Mesenteric fat pad (tissue), 1 donor: ENCODE data around the gene TBC1D16. TPM values are rescaled to one million over a fixed set of nuclear protein-coding genes. Genes with fewer than 3 reads are reported as not detected.

Experiments used
- DNase-seq: peaks from one replicate; pipeline ENCODE4 v3.0.0-alpha.2; 2020; ENCODE audit warnings: low spot score
- total RNA-seq: library from RNA; stranded (reverse); fragmentation: NEBNext Ultra II Directional; extraction: Animal tissue kit (Norgen Biotek cat#: 25700); gene quantifications from one replicate; pipeline ENCODE4 v1.2.1, GENCODE V29; 2021
- donor health status: DM: yes; HTN: yes; CAD: no.

TBC1D16 gene
- total RNA-seq, 1 donor from 2014 or later = 111 TPM

DNA sequence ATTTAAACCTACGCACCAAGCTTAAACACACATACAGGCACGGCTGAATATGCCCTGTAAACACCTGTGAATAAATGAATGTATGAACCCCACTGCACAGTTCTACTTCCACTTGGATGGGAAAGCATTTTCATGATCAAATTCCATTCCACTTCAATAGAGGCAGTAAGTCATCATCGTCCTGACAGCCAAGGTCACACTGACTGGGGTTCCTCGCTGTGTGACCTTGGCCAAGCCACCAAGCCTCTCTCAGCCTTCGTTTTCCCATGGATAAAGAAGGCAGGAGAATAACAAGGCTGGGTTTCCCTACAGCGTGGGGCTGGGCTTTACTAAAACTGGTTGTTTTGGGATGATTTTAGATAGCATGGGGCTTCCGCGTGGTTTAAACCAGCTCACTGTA, 82.8 kb downstream of the TBC1D16 start:
- DNase-seq = peak; percentile 35

DNA sequence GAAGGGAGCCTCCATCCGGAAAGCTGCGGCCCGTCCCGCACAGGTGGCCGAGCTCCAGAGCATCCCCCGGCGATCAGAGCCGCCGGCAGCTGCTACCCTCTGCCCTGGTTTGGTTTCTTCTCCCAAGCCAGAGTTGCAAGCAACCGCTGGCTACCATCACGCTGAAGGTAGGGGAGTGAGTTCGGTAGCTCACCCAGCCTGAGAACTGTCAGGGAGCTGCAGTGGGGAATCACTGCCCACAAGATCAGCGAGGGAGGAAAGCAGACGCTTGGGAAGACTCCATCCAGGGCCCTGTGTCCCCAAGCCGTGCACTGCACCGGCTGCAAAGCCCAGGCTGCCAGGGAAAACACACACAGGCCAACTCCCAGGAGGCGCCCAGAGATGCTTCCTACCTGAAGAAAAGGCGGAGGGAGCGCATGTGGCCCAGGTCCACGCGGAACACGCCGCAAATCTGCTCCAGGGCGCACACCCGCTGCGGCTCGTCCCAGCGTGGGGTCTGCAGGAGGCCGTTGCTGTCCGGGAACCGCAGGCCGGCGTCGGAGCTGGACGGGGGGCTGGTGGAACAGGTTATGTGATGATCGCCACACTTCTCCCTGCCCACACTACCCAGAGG, 83.3 kb downstream of the TBC1D16 start:
- peak; percentile 87 for DNase-seq

DNA sequence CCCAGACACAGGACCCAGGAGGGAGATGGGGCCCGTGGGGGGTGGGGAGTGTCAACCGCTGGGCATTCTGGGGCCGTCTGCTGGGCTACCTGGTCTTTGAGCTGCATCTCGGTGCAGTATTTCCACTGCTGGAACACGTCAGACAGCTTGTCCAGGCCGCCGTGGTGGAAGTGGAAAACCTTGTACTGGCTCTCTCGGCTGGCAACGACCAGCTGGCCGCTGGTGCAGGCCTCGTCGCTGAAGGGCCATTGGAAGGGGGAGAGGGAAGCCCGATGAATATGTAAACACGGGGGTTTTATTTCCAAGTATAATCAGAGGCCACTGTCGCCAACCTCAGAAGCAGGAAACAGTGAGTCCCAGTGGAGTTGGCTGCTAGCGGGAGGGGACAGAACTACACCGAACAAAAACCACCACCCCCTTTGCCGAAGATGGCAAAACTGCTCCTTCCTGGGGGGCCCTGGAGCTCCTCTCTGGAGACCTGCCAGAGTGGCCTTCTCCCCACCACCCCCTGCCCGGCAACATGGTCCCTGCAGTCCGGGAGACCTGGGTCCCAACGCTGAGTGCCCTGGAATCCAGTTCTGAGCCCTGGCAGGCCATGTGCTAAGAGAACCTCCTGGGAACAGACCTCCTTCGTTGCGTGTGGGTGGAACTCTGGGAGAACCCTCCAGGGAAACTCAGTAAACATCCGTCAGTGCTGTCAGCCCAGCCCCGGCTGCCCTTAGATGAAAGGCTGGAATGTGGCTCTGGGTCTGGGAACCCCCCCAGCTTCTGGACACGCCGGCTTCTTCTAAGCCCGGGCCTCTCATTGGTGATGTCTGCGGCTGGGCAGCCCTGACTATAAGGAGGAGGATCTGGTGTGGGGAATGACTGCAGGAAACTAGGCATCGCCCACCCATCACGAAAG, 84.1 kb downstream of the TBC1D16 start:
- peak; percentile 87 for DNase-seq

DNA sequence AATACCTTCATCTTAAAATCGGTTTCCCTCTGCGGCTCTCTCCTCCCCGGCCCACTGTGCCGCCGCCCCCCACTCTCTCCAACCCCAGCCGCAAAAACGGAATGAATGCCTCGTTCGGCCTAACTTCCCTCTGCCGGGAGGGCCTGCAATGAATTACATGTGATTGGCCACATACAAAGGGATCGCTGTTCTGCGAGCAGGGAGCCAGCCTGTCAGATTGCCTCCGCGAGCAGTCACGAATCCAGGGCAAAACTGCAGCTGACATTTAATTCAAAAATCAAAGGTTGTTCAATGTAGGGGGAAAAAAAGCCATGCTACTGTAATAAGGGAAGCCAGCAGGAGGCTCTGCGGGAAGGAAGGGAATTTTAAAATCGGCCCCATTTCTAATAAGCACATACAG, 84.9 kb downstream of the TBC1D16 start:
- peak; percentile 71 for DNase-seq

DNA sequence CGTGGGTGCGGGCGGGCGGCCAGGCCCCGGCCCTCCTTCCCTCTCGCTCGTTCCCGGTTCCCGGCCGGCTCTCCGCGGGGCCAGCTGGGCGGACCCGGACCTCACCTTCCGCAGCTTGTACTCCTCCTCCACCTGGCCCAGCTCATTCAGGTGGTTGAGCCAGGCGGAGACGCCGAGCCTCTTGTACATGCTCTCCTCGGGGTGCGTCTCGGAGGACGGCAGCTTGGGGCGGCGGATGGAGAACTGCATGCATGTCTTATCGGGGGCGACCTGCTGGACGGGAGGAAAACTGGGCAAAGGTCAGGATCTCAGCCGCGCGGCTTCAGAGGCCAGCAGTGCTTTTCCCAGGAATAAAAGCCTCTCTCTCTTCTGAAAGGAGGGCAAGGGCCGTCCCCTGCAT, 85.4 kb downstream of the TBC1D16 start:
- DNase-seq = peak; percentile 84

DNA sequence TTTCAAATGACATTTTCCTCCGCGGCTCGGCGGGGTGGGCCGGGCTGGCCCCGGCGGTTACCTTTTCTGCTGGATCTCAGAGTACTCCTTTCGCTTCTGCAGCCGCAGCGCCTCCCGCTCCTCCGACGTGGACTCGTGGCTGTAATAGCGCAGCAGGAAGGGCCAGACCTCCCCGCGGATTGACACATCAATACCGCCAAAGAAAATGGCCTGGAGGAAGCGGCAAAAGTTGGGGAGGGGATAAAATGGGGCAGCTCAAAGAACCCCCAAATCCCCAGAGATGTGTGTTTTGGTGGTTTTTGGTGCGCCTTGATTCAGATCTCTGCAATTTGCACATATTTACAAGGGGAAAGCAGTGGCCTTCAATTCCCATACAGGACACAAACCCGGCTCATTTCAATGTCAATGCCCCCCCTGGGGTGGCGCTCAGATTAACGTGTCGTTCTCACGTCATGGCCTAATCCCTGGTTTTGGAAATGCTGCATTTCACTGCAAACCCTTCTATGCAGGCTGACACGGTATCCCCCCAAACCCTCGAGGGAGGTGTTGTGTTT, 85.9 kb downstream of the TBC1D16 start:
- peak; percentile 30 for DNase-seq

DNA sequence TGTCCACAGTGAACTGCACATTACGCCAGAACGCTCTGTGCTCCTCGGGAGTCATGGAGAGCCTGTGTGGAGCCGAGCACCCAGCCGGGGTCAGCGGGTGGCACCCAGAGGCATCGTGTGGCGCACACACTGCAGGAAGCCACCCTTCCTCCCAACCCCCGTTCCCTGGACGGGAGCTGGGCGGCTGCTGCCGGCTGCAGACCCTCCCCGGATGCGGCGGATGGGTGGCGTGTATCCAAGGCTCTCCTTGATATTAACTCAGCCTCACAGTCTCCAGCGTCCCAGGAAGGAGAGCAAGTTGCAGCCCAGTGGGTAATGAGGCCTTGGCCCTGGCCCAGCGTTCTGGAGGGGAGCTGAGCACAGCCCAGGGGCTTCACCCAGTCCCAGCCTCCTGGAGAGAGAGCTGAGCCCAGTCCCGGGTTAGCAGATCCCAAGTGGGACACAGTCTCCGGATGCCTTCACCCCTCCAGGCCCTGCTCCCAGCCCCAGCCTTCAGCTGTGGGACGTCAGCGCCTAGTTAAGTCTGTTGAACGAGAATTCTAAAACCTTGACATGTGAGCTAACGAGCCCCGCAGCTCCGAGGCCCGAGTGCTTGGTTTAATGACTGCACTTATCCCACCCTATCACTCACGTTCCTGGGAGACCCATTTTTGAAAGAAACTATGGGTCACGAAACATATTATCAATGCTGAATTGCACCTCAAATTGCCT, 86.6 kb downstream of the TBC1D16 start:
- peak; percentile 83 for DNase-seq

DNA sequence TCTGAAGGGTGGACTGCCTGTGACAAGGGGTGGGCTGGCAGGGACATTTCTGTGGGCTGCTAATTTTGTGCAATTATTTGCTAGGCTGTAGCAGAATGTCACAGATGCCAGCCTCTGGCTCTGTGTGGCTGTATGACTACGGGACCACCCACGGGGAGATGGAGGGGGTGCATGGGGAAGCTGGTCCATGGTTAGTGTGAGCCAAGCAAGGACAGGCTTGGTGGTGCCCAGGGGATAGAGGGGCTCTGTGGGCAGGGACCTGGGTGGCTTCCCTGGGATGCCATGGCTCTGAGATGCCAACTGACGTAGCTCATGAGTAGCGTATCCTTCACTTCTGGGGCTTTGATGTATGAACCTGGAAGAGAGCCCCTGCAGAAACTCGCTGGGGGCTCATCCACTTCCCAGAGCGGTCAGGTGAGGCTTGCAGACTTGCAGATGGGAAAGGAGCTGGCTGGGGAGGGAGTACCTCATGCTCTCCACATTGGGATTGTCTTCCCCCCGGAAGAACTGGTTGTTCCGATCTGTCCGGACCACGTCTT, 87.2 kb downstream of the TBC1D16 start:
- peak; percentile 30 for DNase-seq

DNA sequence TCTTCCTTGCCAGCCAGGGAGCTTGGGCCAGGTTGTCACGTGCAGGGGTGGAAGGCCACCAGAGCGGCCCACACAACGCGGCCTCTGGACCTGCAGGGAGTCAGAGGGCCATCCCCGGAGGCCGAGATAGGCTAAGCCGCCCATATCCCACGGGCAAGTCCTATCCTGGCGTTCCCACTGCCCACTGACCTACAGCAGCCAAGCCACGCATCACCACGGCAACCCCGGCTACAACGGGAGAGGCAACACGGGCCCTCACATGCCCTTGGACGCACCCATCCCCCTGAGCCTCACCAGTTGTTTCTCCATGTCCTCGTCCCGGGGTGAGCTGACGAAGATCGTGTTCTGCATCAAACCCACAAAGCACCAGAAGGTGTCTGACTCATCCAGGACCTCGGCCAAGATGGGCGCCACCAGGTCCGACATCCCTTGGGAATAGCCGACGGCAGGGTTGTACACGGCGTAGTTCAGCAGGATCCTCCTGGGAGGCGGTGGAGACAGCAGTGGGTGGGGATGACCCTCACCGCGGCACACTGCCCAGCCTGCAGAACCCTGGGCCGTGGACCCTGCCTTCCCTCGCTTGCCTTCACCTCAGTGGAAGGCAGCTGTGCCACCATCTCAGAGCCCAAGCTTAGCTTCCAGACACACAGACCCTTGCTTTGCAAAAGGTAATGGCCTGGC, 88.2 kb downstream of the TBC1D16 start:
- DNase-seq = peak; percentile 77

DNA sequence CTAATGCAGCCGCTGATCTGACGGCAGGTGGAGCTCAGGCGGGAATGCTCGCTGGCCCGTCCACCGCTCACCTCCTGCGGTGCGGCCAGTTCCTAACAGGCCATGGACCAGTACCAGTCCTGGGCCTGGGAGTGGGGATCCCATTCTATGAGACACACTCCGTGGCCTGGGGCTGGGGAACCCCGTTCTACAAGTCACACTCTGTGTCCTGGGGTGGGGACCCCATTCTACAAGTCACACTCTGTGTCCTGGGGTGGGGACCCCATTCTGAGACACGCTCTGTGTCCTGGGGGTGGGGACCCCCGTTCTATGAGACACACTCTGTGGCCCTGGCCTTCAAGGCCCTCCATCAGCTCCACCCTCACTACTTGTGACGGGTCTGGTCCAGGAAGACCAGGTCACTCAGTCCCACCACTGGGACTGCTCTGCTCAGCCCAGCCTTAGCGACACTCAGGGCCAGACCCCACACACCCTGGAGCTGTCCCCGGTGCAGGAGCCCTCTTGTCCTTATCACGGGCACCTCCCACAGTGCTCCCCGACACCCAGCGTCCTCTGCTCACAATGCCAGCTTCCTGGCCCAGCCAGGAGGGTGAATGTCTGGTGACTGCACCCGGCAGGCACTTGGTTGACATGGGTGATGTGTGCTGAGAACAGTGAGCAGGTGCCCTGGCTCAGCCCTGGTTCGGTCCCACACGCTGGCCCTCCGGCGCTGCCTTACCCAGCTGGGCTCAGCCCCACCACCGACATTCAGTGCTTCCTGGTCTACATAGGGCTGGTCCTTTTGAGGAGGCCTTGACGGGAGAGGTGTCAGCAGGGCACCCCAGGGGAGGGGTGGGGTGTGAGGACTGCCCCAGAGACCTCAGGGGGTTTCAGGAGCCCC, 89.1 kb downstream of the TBC1D16 start:
- DNase-seq = peak; percentile 81

DNA sequence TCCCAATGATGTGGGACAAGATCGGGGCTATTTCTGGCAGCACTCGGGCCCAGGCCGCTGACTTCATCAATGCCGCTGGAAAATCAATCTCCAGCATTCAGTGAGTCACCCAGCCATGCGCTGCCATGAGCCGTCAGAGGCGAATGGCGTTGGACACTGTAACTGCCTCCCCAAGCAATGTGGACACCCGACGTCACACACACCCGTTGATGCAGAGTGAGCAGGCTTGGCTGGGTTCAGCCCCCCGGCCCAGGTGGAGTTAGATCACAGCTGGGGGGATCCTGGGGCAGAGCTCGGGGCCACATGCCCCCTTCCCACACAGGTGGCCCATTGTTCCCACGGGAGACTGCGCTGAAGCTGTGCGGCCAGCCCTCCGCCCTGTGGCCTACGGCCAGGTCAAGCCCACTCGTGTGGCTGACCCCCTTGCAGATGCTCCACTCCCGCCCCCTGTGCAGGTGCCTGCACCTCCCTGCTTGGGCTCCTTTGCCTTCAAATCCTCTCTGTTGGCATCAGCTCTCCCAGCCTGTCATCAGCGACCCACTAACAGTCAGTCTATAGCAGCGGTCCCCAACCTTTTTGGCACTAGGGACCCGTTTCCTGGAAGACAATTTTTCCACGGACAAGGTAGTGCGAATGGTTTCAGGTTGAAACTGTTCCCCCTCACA, 89.9 kb downstream of the TBC1D16 start:
- DNase-seq = peak; percentile 82

DNA sequence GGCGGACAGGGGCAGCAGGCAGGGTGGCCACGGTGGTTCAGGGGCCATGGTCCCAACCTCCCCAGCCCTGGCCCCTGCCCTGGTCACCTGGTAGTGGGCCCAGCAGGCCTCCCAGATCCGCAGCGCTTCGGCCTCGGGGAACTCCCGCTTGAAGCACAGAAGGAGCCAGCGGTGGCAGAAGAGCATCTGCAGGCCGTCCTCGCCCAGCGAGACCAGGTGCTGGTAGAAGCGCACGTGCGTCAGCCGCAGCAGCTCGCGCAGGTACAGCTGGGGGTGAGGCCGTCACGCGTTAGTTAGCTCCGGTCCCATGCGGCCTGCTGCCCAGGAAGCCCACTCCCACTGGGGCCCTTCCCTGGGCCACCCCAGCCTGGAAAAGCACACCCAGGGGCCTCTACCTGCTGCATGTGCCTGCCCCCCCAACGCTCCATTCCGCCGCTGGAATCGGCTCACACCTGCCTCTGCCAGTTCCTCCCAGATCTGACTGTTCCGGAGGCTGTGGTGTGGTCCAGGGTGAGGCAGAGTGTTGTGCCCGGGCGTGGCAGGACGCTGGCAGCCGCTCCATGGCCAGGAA, 90.8 kb downstream of the TBC1D16 start:
- DNase-seq = peak; percentile 87

DNA sequence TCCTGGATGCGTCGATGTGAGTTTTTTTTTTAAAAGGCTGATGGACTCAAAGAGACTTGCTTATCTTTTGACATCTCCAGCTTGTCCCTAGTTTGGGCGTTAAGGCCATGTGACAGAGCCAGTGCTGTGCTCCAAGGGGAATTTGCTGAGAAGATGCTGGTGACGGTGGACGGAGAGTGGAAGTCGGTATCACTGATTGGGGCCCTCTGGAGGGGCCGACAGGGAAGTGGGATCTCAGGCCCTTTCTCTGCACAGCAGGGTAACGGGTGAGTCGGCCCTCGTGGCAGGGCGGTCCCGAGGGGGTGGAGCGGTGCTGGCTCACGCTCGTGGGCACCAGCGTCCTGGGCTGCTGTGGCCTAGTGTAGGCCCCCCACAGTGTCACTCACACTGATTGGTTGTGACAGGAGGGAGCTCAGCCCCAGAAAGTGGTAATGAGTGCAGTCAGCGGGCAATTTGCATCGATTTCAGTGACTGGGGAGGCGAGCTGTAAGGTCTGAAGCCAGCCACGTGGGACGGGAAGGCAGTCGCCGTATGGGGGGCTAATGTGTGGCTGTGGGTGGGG, 91.3 kb downstream of the TBC1D16 start:
- DNase-seq = peak; percentile 59

DNA sequence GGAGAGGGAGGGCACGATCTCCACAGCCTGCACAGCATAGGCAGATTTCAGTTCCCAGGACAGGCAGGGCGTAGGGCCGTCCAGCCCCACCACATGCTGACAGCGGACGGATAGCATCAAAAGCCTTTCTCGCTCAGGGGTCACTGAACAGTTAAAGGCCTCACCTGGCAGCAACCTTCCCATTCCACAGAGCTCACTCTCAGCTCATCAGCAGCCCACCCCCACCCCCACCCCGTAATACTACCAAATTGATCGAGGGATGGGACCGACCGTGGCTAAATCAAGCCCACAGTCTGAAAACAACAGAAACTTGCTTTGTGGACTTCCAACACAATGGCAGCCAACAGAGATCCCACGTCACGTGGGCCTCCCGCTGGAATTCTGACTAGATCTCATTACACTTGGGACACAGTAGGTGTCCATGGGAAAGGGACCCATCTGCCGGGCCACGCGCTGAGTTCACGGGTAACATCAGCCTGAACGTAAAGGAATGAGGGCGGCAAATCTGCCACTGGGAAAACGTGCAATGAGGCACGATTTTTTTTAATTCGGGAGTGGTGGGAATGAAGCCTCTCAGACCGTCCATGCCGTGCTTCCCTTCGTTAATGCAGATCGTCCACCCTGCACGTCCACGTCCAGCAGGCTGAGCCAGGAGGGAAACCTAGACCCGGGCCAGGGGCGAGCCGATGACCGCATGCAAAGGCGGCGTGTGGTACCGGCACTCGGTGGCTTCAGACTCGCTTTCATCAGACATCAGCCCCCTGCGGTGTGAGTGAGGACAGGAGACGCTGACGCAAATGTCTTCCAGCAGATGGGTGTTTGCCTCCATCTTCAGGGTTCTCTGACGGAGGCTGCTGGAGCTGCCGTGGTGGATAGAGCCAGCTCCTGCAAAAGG, 92.1 kb downstream of the TBC1D16 start:
- DNase-seq = peak; percentile 87

DNA sequence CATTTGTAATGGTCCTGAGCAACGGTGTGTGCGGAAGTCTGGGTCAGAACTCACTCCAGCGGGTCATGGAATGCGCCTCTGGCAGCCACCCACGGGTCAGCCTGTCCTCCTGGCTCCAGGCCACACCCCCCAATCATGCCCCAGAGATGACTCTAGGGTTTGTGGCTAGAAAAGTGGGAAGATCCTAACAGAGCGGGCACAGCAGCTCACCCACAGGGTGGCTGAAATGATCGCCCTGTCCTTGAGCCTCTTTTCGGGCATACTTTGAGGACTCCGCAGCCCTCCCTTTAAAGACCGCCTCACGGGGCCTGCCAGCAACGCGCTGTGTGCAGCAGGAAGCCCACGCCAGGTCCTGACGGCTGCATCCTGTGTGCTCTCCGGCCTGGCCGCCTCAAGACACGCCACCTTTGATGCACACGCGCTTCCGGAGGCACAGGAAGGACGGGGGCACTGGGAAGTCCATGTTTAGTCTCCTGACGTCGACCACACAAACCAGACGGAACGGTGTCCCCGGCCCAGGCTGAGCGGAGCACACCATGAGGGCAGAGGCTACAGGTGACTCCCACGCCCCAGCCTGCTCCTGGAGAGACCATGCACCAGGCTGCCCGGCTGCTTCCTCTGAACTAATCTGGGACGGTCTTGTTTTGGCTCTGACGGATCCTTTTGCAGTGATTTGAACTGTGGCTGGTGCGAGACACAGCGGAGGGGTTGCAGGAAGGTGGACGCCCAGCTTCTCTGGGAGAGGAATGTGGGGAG, 92.9 kb downstream of the TBC1D16 start:
- peak; percentile 88 for DNase-seq

DNA sequence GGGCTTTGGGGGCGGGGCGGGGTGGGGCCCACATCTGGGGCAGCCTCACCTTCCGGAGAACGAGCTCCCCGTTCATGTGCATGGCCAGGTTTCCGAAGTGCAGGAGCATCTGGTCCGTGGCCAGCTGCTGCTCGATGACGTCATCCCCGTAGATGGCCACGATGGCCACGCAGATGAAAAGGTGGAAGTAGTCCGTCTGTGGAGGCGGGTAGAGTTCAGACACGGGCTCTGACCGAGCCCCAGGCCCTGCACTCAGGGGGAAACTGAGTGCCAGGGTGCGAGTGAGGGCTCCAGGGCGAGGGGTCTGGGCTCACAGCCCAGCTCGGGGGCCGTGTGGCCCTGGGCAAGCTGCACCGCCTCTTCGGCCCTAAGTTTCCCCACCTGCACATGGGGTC, 93.7 kb downstream of the TBC1D16 start:
- DNase-seq = peak; percentile 64
